Endodermal cell (in vitro differentiated cells): ENCODE measurements around the gene SLC44A4. TPM values are rescaled to one million over a fixed set of nuclear protein-coding genes. Genes with fewer than 3 reads are reported as not detected.

Source experiments
- DNase-seq: peaks from one replicate; pipeline ENCODE4 v3.0.0-alpha.2; 2017
- H3K27ac ChIP-seq: 2 replicates; pipeline ENCODE4 v1.5.1; 2013; ENCODE audit warnings: mild to moderate bottlenecking, low read depth, low read length, moderate library complexity
- H3K27me3 ChIP-seq: 2 replicates; pipeline ENCODE4 v1.6.1; 2013; ENCODE audit warnings: mild to moderate bottlenecking, low read length, moderate library complexity; ENCODE audit not compliant: insufficient read depth, control insufficient read depth, poor library complexity, severe bottlenecking
- H3K36me3 ChIP-seq: 2 replicates; pipeline ENCODE4 v1.7.0; 2013; ENCODE audit warnings: mild to moderate bottlenecking, low read length, moderate library complexity; ENCODE audit not compliant: control insufficient read depth, insufficient read depth
- H3K4me1 ChIP-seq: one replicate; pipeline ENCODE4 v1.7.0; 2013; ENCODE audit warnings: low read length; ENCODE audit not compliant: control insufficient read depth, insufficient read depth
- H3K4me3 ChIP-seq: 2 replicates; pipeline ENCODE4 v1.5.1; 2013; ENCODE audit warnings: mild to moderate bottlenecking, low read length, moderate library complexity
- H3K9ac ChIP-seq: 2 replicates; pipeline ENCODE4 v1.6.1; 2013; ENCODE audit warnings: mild to moderate bottlenecking, low read length, moderate library complexity; ENCODE audit not compliant: poor library complexity, severe bottlenecking; ENCODE audit errors: extremely low read depth
- H3K9me3 ChIP-seq: 2 replicates; pipeline ENCODE4 v1.6.1; 2013; ENCODE audit warnings: mild to moderate bottlenecking, low read length, moderate library complexity; ENCODE audit not compliant: control insufficient read depth
- H3K27ac Mint-ChIP-seq: 2 replicates; pipeline ENCODE4 v1.8.0; 2020; ENCODE audit warnings: mixed read lengths
- H3K27me3 Mint-ChIP-seq: 2 replicates; pipeline ENCODE4 v1.8.0; 2021; ENCODE audit warnings: mild to moderate bottlenecking, mixed read lengths; ENCODE audit not compliant: insufficient read depth
- H3K36me3 Mint-ChIP-seq: 2 replicates; pipeline ENCODE4 v1.8.0; 2020; ENCODE audit warnings: low read depth, mixed read lengths
- H3K4me1 Mint-ChIP-seq: 2 replicates; pipeline ENCODE4 v1.8.0; 2020; ENCODE audit warnings: mixed read lengths
- H3K4me3 Mint-ChIP-seq: 2 replicates; pipeline ENCODE4 v1.8.0; 2020; ENCODE audit warnings: mild to moderate bottlenecking, moderate library complexity, mixed read lengths
- H3K9me3 Mint-ChIP-seq: 2 replicates; pipeline ENCODE4 v1.8.0; 2020; ENCODE audit warnings: mild to moderate bottlenecking, mixed read lengths
- CTCF ChIP-seq: fragments of 200-600 bp; sonication (generic); conservative IDR thresholded peaks from 2 replicates; pipeline ENCODE4 v1.5.0; 2021; ENCODE audit warnings: antibody characterized with exemption, mild to moderate bottlenecking
- WGBS, 2 experiments: methylation state at CpG; one replicate each; pipeline versions ENCODE4 v1.1.5 to v1.1.7; 2013; ENCODE audit warnings: missing lambda C conversion rate in 2 of 2, mixed read lengths in 1 of 2; ENCODE audit not compliant: insufficient coverage in 1 of 2, insufficient read length in 1 of 2; 5-methylcytosine and 5-hydroxymethylcytosine counted together
- long read RNA-seq, 4 experiments: library from polyadenylated mRNA in 2 of 4; library from RNA in 1 of 4; library from capped mRNA in 1 of 4; stranded (forward) in 3 of 4; unstranded in 1 of 4; transcript quantifications; one replicate each; pipeline ENCODE4 v2.0.0, GENCODE V29; 2020 to 2021; ENCODE audit warnings: inconsistent platforms in 1 of 4
- polyA plus RNA-seq, 2 experiments: library from polyadenylated mRNA; stranded (reverse); fragments of 50-300 nt; gene quantifications; one replicate each; pipeline ENCODE4 v1.2.3, GENCODE V29; 2013
- total RNA-seq, 2 donors: library from RNA; stranded (reverse); fragmentation: NEBNext Ultra II Directional in 1 of 2; extraction: Animal tissue kit (Norgen Biotek cat#: 25700) in 1 of 2; gene quantifications; 2 replicates in 1 of 2; 3 replicates in 1 of 2; pipeline ENCODE4 v1.2.1, GENCODE V29; 2021

Gene SLC44A4
- 1 to 10 TPM; 1.3 to 3.6 TPM for total RNA-seq
- 0.68 TPM for polyA plus RNA-seq (2013, experiment 1 of 2)
- 0.41 TPM for polyA plus RNA-seq (2013, experiment 2 of 2)
- long read RNA-seq, experiment 1, partial matches to known transcripts, result 1 of 1 reads
- long read RNA-seq, experiment 1, other reads (novel, unspliced or antisense), result 0 of 1 reads
- long read RNA-seq, experiment 2, partial matches to known transcripts, result 1 of 2 reads
- long read RNA-seq, experiment 2, other reads (novel, unspliced or antisense), result 0 of 2 reads
- long read RNA-seq, experiment 3, partial matches to known transcripts, result 1 of 1 reads
- long read RNA-seq, experiment 3, other reads (novel, unspliced or antisense), result 0 of 1 reads
- long read RNA-seq, experiment 4, partial matches to known transcripts, result 0 of 2 reads
- long read RNA-seq, experiment 4, other reads (novel, unspliced or antisense), result 1 of 2 reads

- H3K9me3 ChIP-seq, result no peaks in the 10 kb centered on the region
- no peak within 1 kb of the TSS for H3K4me3 ChIP-seq
- WGBS, 2 experiments, result 78 to 80% methylated on average over 3 to 18 of the region's 18 CpGs
- no peak within 1 kb of the TSS for H3K9ac ChIP-seq
- DNase-seq, result peak; percentile 77
- Mint-ChIP-seq H3K27ac (no peak within 1 kb of the TSS), H3K4me1 (peaks cover 3% of the 10 kb centered on the region), H3K4me3 (no peak within 1 kb of the TSS), H3K36me3 (peaks cover 38% of the 10 kb centered on the region), H3K9me3 (no peaks in the 10 kb centered on the region), H3K27me3 (peaks cover 8% of the 10 kb centered on the region)
- no peak for TF ChIP-seq CTCF
- H3K27me3 ChIP-seq, result no peaks in the 10 kb centered on the region
- H3K27ac ChIP-seq, result no peak within 1 kb of the TSS
- peaks cover 25% of the 10 kb centered on the region for H3K36me3 ChIP-seq
- no peaks in the 10 kb centered on the region for H3K4me1 ChIP-seq
These were observed at the start of gene SLC44A4 for GRCh38 chr6:31878726-31879125. TSS of gene SLC44A4 (minus strand) at chr6:31878997. CDS start at chr6:31878980, 17 bp downstream.

GRCh38 chr6:31928672-31928939, 49.8 kb upstream of the SLC44A4 start:
- H3K36me3 ChIP-seq, result no peaks in the 10 kb centered on the region
- Mint-ChIP-seq H3K27ac (no peak overlapping the region), H3K4me3 (no peak overlapping the region), H3K4me1 (no peaks in the 10 kb centered on the region), H3K36me3 (no peaks in the 10 kb centered on the region), H3K27me3 (peaks cover 23% of the 10 kb centered on the region), H3K9me3 (peaks cover 16% of the 10 kb centered on the region)
- peaks cover 9% of the 10 kb centered on the region for H3K27me3 ChIP-seq
- no peaks in the 10 kb centered on the region for H3K9me3 ChIP-seq
- TF ChIP-seq CTCF, result no peak
- DNase-seq, result no peak
- H3K4me3 ChIP-seq, result no peak overlapping the region
- no peaks in the 10 kb centered on the region for H3K4me1 ChIP-seq
- 89 to 100% methylated on average over 1 to 9 of the region's 9 CpGs for WGBS, 2 experiments
- H3K9ac ChIP-seq, result no peak overlapping the region
- H3K27ac ChIP-seq, result no peak overlapping the region

- Mint-ChIP-seq H3K27ac (no peak overlapping the region), H3K4me3 (no peak overlapping the region), H3K27me3 (peaks cover 18% of the 10 kb centered on the region), H3K9me3 (peaks cover 10% of the 10 kb centered on the region), H3K36me3 (no peaks in the 10 kb centered on the region), H3K4me1 (no peaks in the 10 kb centered on the region)
- Histone ChIP-seq H3K9ac (no peak overlapping the region), H3K9me3 (no peaks in the 10 kb centered on the region), H3K4me3 (no peak overlapping the region), H3K36me3 (no peaks in the 10 kb centered on the region), H3K4me1 (no peaks in the 10 kb centered on the region), H3K27me3 (peaks cover 9% of the 10 kb centered on the region), H3K27ac (no peak overlapping the region)
- no peak for TF ChIP-seq CTCF
- DNase-seq, result no peak
- WGBS, 2 experiments, result 86 to 93% methylated on average over 5 to 11 of the region's 11 CpGs
These were observed 49.3 kb upstream of the SLC44A4 start for GRCh38 chr6:31927863-31928671.
